Measurements from ENCODE around the gene TAPT1. TPM values are rescaled to one million over a fixed set of nuclear protein-coding genes. Genes with fewer than 3 reads are reported as not detected.
A peak's percentile ranks its signal among the peaks of the same experiment; 100 is the strongest.

TAPT1 gene
- total and polyA plus RNA-seq, 2 donors (not counting 1 experiment from before 2014, with no cell fraction given) = 58.4 to 76.0 TPM

- no peak overlapping the region for H2AFZ ChIP-seq (ENCODE audit: insufficient read depth, low read depth, low read length, poor library complexity, severe bottlenecking)
- no peak overlapping the region for H3K4me2 ChIP-seq (replicated peaks; ENCODE audit: low read depth, low read length, poor library complexity, severe bottlenecking)
- no peak overlapping the region for H3K27ac ChIP-seq (ENCODE audit: low read length in 2 of 2)
- H3K9ac ChIP-seq (ENCODE audit: low read length) = no peak overlapping the region
- ChIA-PET CTCF (interaction anchor here (1.2 to 1.6 kb wide), 5 partner anchors 9 to 78 kb away, joined by 3 to 7 read pairs (median 3); no protein-coding TSS in a partner anchor), POLR2A (interaction anchor here (0.7 kb wide), 1 partner anchor 21 kb away, joined by 3 read pairs; no protein-coding TSS in a partner anchor)
- peaks cover 22% of the 10 kb centered on the region for H4K20me1 ChIP-seq (ENCODE audit: control insufficient read depth, insufficient read depth, low read length, poor library complexity, severe bottlenecking)
- no peaks in the 10 kb centered on the region for H3K9me3 ChIP-seq (ENCODE audit: control extremely low read depth in 1 of 3, control insufficient read depth in 2 of 3, insufficient read depth in 1 of 3, low read length in 2 of 3)
- Mint-ChIP-seq H3K4me3 (no peak overlapping the region), H3K9me3 (ENCODE audit: insufficient read depth) (no peaks in the 10 kb centered on the region), H3K27me3 (no peaks in the 10 kb centered on the region), H3K4me1 (peaks cover 12% of the 10 kb centered on the region), H3K27ac (no peak overlapping the region)
- no CpG with 5 or more reads among the region's 1 CpG for WGBS (ENCODE audit: insufficient coverage)
- no peak for TF ChIP-seq EZH2 (IDR thresholded peaks at IDR 0.05; ENCODE audit: borderline replicate concordance, insufficient read depth, low read depth, low read length, poor library complexity, severe bottlenecking)
- TF ChIP-seq CTCF (IDR thresholded peaks at IDR 0.05) = no peak
- no peak for ATAC-seq (ENCODE audit: low read depth)
- H3K79me2 ChIP-seq (ENCODE audit: control insufficient read depth, insufficient read depth, low read length) = peaks cover 5% of the 10 kb centered on the region
- peaks cover 0 to 12% of the 10 kb centered on the region in 2 donors for H3K4me1 ChIP-seq (ENCODE audit: control insufficient read depth in 2 of 2, insufficient read depth in 2 of 2, low read length in 2 of 2)
- H3K27me3 ChIP-seq (replicated peaks in 1 of 4; ENCODE audit: control extremely low read depth in 1 of 4, control insufficient read depth in 3 of 4, insufficient read depth in 4 of 4, low read length in 3 of 4) = no peaks in the 10 kb centered on the region
- no peak overlapping the region for H3K4me3 ChIP-seq (ENCODE audit: control extremely low read depth in 1 of 5, extremely low read depth in 1 of 5, insufficient read depth in 1 of 5, low read depth in 2 of 5, low read length in 4 of 5)
- H3K36me3 ChIP-seq (replicated peaks in 1 of 2; ENCODE audit: control extremely low read depth in 1 of 2, control insufficient read depth in 1 of 2, extremely low read depth in 1 of 2, insufficient read depth in 2 of 2, low read length in 1 of 2) = peaks cover 21 to 63% of the 10 kb centered on the region in 2 experiments
- intact Hi-C loops (cut with micrococcal nuclease) = no loop called here
- DNase-seq = no peak
Observed at GRCh38 chr4:16186986-16187385, 39.3 kb downstream of the TAPT1 start.

GRCh38 chr4:16183604-16184003 lies 42.7 kb downstream of the TAPT1 start:
- Histone ChIP-seq H3K79me2 (ENCODE audit: control insufficient read depth, insufficient read depth, low read length) (peaks cover 3% of the 10 kb centered on the region), H4K20me1 (ENCODE audit: control insufficient read depth, insufficient read depth, low read length, poor library complexity, severe bottlenecking) (peaks cover 11% of the 10 kb centered on the region), H3K27me3 (replicated peaks in 1 of 4; ENCODE audit: control extremely low read depth in 1 of 4, control insufficient read depth in 3 of 4, insufficient read depth in 4 of 4, low read length in 3 of 4) (no peaks in the 10 kb centered on the region), H3K27ac (ENCODE audit: low read length in 2 of 2) (peak overlapping the region in 1 of 2 donors; percentile 37), H2AFZ (ENCODE audit: insufficient read depth, low read depth, low read length, poor library complexity, severe bottlenecking) (no peak overlapping the region), H3K9ac (ENCODE audit: low read length) (no peak overlapping the region), H3K9me3 (ENCODE audit: control extremely low read depth in 1 of 3, control insufficient read depth in 2 of 3, insufficient read depth in 1 of 3, low read length in 2 of 3) (no peaks in the 10 kb centered on the region), H3K4me2 (replicated peaks; ENCODE audit: low read depth, low read length, poor library complexity, severe bottlenecking) (no peak overlapping the region), H3K4me1 (ENCODE audit: control insufficient read depth in 2 of 2, insufficient read depth in 2 of 2, low read length in 2 of 2) (peaks cover 0 to 12% of the 10 kb centered on the region in 2 donors), H3K4me3 (ENCODE audit: control extremely low read depth in 1 of 5, extremely low read depth in 1 of 5, insufficient read depth in 1 of 5, low read depth in 2 of 5, low read length in 4 of 5) (no peak overlapping the region), H3K36me3 (replicated peaks in 1 of 2; ENCODE audit: control extremely low read depth in 1 of 2, control insufficient read depth in 1 of 2, extremely low read depth in 1 of 2, insufficient read depth in 2 of 2, low read length in 1 of 2) (peaks cover 13 to 49% of the 10 kb centered on the region in 2 experiments)
- intact Hi-C loops (cut with micrococcal nuclease) = no loop called here
- POLR2A ChIA-PET = no interaction called here
- H3K9me3 Mint-ChIP-seq (ENCODE audit: insufficient read depth) = no peaks in the 10 kb centered on the region
- H3K4me3 Mint-ChIP-seq = no peak overlapping the region
- ATAC-seq (ENCODE audit: low read depth) (no peak), DNase-seq (no peak)
- CTCF ChIA-PET = interaction anchor here (1.2 to 2.8 kb wide), 4 partner anchors 9 to 81 kb away, joined by 3 to 13 read pairs (median 8); no protein-coding TSS in a partner anchor
- no peaks in the 10 kb centered on the region for H3K27me3 Mint-ChIP-seq
- WGBS (ENCODE audit: insufficient coverage) = no CpG with 5 or more reads among the region's 2 CpGs
- no peak overlapping the region for H3K27ac Mint-ChIP-seq
- TF ChIP-seq EZH2 (IDR thresholded peaks at IDR 0.05; ENCODE audit: borderline replicate concordance, insufficient read depth, low read depth, low read length, poor library complexity, severe bottlenecking) = no peak
- no peak for TF ChIP-seq CTCF (IDR thresholded peaks at IDR 0.05)
- peaks cover 12% of the 10 kb centered on the region for H3K4me1 Mint-ChIP-seq

All from B cell (primary cell).